HT1080 (cell line): Measurements from ENCODE around the gene ARMC10. TPM values are rescaled to one million over a fixed set of nuclear protein-coding genes. Genes with fewer than 3 reads are reported as not detected.
"Not testable (repeated sequence)": the region's sequence is repeated elsewhere in the genome, so short reads cannot be mapped to it uniquely, and the experiment has no call there.

Source experiments
- DNase-seq: peaks from one replicate; pipeline ENCODE4 v3.0.0-alpha.2; 2015; ENCODE audit warnings: low read depth
- total RNA-seq: library from RNA; depleted of rRNA; stranded (reverse); fragments of >200 nt; shearing (Covaris generic); gene quantifications from 2 replicates; pipeline ENCODE4 v1.2.3, GENCODE V29; 2014

Gene ARMC10
- total RNA-seq, 1 experiment from 2014 or later: 52.8 TPM

DNA sequence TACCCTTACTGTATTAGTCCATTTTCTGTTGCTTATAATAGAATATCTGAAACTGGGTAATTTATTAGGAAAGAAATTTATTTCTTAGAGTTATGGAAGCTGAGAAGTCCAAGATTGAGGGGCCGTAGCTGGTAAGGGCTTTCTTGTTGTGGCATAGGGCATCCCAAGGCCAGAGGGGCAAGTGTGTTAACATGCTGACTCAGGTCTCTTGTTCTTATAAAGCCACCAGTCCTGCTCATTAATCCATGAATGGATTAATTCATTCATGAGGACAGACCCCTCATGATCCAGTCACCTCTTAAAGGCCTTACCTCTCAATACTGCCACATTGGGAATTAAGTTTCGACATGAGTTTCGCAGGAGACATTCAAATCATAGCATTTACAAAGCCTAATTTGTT is 2.4 kb downstream of the ARMC10 start:
- DNase-seq: no peak

DNA sequence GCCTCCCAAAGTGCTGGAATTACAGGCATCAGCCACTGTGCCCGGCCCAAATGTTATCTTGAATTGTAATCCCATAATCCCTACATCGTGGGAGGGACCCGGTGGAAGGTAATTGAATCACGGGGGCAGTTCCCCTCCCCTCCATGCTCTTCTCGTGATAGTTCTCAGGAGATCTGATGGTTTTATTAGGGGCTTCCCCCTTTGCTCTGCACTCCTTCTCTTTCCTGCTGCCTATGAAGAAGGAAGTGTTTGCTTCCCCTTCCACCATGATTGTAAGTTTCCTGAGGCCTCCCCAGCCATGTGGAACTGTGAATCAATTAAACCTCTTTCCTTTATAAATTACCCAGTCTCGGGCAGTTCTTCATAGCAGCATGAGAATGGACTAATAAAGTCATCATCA is 3.3 kb downstream of the ARMC10 start:
- not testable (repeated sequence) for DNase-seq

DNA sequence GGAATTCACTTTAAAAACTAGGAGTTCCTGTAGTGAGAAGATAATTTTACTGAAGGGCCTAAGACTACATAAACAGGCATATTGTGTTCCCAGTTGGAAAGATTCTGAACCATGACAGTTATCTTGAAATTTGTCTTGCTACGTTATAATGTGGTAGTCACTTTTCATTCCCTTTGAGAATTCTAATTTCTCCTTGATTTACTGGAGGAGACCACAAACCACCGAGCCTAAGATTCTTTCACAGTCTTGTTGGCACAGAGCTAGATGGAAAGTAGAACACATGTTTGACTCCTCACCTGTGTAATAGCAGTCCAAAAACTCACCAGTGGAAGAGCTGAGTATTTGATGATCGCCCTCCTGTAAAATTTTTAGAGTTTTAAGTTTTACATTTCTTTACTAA is 4.9 kb downstream of the ARMC10 start:
- DNase-seq: no peak

DNA sequence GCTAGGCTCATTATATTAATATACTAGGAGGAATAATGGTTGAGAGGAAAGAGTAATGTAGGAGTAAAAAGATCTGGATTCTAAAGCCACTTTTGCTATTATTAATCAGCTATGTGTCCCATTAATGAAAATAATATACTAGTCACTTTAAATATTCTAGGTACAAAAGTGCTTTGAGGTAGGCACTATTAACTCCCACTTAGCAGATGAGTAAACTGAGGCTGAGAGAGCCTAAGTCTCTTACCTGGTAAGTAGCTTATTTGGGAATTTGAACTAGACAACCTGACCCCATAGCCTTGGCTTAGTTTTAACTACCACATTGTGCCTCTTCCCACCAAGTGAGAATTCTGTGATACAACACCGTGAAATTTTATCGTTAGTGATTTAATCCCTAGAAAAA is 6.0 kb downstream of the ARMC10 start:
- no peak for DNase-seq

DNA sequence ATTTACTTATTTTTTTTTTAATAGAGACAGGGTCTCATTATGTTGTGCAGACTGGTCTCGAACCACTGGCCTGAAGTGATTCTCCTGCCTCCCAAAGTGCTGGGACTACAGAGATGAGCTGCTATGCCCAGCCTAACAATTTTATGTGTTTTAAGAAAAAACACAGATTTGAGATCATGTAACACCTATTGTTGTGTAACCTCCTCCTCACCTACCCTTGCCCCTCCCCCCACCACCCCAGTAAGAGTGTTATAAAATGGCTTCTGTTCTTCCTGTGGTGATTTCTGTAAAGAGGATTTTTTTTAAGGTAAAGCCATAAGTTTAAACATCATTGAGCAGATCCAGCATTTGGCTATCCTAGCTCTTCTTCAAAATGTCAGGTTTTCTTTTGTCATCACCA is 7.6 kb downstream of the ARMC10 start:
- no peak for DNase-seq

DNA sequence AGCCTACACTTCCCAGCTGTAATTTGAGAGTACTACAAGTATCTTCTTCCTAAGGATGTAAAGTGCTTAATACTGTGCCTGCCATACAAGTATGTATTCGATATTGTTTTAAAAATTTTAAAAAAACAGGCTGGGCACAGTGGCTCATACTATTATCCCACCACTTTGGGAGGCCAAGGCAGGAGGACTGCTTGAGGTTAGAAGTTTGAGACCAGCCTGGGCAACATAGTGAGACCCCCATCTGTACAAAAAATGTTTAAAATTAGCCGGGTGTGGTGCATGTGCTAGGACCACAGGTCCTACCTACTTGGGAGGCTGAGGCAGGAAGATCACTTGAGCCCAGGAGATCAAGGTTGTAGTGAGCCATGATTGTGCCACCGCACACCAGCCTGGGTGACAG is 8.3 kb downstream of the ARMC10 start:
- no peak for DNase-seq

DNA sequence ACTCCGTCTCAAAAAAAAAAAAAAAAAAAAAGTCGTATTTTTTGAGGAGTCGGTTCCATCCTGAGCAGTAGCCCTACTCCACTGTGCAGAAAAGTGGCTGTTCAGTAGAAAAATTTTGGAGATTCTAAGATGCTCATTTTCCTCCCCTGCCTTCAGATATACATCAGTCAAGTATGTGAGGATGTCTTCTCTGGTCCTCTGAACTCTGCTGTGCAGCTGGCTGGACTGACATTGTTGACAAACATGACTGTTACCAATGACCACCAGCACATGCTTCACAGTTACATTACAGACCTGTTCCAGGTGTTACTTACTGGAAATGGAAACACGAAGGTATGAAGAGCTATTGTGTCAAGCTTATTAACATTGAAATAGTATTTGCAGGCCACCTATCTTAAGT is 17.4 kb downstream of the ARMC10 start:
- DNase-seq: not testable (repeated sequence)

DNA sequence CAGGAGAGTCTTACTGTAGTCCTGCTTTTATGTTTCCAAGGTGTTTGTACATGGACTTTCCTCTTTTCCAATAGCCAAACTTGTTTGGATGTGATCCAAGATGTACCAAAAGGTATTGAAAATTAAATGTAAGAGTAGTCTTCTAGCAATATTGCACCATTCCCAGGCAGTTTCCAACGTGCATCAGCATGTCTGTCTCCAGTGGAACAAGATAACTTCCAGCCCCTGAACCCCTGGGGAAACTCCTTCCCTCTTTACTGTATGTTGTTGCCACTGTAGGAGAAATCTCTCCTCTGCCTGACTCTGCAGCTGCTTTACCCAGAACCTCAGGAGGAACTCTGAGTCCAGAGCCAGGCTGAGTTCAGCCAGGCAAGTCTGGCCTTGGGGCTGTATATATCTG is 18.5 kb downstream of the ARMC10 start:
- DNase-seq: no peak

DNA sequence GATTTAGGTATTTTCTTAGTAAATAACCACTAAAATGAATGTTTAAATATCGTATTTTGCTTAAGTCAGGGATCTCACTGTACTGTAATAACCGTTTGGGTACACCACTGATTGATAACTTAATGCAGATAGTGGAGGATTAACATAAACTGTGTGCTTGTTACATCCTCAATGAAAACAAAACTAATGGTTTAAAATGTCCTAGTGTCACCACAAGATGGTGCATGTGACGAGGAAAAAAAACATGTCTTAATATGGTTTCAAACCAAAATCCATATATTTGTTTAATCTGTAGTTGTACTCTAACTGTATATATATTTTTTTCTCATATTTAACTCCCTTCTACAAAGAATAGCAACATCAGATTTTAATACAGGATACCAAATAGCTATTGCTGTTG is 19.2 kb downstream of the ARMC10 start:
- no peak for DNase-seq

DNA sequence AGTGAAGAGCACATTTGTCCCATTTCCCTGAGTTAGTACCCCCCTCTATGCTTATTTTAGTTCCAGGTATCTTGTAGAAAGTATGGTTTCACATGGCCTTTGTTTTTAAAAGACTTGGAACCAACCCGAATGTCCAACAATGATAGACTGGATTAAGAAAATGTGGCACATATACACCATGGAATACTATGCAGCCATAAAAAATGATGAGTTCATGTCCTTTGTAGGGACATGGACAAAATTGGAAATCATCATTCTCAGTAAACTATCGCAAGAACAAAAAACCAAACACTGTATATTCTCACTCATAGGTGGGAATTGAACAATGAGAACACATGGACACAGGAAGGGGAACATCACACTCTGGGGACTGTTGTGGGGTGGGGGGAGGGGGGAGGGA is 20.6 kb downstream of the ARMC10 start:
- DNase-seq: not testable (repeated sequence)

DNA sequence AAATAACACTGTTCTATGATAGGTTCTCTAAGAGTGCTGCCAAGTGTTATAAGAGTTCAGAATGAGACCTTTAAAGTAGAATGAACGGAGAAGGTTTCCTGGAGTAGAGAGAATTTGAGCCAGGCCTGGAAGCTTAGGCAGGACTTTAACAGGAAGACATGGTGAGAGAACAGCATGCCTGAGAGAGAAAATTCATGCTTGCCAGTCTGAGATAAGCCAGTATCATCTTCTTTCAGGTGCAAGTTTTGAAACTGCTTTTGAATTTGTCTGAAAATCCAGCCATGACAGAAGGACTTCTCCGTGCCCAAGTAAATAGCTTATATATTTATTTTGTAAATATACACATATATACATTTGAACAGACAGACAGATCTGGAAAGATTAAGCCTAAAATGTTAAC is 22.1 kb downstream of the ARMC10 start:
- DNase-seq: no peak

DNA sequence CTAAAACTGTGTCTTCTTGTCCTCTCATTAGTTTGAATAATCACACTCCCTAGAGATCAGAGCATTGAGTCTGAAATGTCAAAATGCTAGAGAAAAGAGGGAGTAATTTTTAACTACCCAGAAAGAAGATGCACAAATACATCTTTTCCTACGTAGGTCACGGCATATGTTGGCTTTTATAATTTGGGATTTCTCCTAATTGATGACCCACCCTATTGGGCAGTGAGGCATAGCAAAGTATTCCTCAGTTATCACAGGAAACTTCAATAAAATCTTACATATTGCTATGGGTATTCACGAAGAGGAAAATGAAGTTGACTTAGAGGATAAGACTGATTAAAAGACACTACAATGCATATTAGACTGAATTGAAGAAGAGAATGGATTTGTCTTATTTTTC is 25.4 kb downstream of the ARMC10 start:
- no peak for DNase-seq

DNA sequence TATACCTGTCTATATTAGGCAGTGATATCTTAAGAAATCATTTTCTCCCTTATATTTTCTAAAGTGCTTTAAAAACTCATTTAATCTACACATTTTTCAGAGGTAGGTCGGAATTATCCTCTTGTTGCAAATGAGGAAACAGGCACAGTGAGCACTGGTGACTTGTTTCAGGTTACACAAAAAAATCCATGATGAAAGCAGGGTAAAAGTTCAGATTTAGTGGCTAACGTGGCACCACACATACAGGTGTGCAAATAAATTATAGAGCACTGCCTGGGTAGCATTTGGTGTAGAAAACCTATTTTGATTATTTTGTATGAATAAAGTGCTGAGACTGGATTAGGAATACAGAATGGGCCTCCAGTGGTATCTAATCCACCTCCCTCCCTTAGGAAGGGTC is 26.6 kb downstream of the ARMC10 start:
- no peak for DNase-seq

DNA sequence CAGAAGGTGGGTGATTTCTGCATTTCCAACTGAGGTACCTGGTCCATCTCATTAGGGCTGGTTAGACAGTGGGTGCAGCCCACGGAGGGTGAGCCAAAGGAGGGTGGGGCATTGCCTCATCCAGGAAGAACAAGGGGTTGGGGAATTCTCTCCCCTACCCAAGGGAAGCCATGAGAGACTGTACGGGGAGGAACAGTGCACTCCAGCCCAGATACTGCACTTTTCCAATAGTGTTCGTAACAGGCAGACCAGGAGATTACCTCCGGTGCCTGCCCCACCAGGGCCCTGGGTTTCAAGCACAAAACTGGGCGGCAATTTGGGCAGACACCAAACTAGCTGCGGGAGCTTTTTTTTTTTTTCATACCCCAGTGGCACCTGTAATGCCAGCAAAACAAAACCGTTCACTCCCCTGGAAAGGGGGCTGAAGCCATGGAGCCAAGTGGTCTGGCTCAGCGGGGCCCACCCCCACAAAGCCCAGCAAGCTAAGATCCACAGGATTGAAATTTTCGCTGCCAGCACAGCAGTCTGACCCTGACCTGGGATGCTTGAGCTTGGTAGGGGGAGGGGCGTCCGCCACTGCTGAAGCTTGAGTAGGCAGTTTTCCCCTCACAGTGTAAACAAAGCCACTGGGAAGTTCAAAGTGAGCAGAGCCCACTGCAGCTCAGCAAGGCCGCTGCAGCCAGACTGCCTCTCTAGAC is 31.2 kb downstream of the ARMC10 start:
- no peak for DNase-seq

DNA sequence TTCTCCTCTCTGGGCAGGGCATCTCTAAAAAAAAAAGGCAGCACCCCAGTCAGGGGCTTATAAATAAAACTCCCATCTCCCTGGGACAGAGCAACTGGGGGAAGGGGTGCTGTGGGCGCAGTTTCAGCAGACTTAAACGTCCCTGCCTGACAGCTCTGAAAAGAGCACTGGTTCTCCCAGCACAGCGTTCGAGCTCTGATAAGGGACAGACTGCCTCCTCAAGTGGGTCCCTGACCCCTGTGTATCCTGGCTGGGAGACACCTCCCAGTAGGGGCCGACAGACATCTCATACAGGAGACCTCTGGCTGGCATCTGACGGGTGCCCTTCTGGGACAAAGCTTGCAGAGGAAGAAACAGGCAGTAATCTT is 31.7 kb downstream of the ARMC10 start:
- DNase-seq: not testable (repeated sequence)

DNA sequence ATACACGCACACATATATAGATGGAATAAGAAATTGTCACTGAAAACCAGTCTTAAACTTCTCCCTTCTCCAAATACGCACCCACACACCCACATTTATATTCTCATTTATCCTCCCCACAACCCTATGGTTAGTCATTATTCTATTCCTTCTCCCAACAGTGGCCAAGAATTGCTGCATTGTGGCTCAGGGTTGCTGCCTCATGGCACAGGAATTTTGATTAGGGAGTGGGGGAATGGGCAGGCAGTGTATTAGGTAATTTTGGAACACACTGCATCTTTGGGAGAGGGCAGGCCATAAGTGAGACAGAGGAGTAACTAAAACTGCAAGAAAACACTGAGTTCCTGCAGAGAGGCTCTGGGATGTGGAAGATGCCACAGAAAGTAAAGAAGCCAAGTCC is 38.2 kb downstream of the ARMC10 start:
- DNase-seq: peak; percentile 96

DNA sequence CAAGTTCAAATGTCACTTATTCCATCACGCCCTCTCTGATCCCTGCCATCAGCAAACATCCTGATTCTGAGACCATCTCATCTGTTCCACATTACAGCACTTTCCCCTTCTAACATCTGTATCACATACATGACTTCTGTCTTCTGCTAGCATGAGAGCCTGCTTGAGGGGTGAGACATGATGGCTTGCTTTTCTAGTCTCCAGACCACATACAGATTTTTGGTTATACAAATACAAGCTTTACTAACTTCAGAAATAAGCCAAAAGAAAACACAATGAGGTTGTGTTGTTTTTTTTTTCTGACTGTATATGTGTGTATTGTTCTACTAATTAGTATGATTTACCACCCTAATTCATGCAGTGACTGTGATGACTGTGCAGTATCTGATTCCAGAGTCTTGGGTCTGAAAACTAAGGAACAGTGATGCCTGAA is 39.7 kb downstream of the ARMC10 start:
- DNase-seq: no peak

DNA sequence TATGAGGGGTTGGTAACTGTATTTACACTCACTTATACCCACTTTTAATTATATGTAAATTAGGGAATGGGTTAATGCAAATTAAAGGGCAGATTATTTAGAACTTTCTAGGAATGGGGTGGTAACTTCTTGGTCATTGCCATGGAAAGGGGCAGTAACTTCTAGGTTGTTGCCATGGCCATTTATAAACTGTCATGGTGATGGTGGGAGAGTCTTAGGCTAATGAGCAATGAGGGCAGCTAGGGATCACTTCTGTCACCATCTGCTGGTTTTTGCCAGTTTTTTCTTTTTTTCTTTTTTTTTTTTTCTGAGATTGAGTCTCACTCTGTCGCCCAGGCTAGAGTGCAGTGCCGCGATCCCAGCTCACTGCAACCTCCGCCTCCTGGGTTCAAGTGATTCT is 40.8 kb downstream of the ARMC10 start:
- DNase-seq: no peak

DNA sequence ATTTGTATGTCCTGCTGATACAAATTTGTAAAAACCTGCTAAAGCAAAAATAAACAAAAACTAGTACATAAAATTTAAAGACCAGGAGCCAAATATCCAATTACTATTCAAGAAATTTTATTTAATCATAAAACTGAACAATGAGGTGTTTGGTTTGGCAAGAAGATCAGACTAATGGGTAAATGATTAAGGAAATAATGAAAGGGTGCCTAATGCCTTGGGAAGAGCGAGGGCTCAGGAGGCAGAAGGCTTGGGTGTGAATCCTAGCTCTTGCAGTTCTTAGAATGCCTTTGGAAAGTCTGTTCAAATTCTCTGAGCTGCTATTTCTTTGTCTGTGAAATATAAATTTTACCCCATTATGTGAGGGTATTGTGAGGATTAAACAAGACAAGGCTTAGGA is 41.6 kb downstream of the ARMC10 start:
- no peak for DNase-seq

DNA sequence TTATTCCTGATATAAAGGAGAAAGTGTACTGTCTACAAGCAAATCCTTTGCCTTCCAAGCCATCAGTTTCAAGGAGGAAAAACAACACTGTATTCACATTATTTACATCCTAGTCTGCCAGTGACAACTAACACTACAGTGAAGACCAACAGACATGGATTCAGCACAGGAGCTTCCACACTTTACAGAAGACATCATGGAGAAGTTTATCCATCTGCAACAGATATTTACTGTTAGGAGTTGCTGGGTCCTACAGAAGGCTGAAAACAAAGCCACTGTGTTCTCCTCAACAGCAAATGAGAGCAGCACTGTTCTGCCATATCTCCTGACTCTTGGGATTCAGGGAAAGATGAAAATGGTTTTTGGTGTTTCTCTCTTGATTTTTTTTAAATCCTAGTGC is 42.1 kb downstream of the ARMC10 start:
- DNase-seq: no peak

DNA sequence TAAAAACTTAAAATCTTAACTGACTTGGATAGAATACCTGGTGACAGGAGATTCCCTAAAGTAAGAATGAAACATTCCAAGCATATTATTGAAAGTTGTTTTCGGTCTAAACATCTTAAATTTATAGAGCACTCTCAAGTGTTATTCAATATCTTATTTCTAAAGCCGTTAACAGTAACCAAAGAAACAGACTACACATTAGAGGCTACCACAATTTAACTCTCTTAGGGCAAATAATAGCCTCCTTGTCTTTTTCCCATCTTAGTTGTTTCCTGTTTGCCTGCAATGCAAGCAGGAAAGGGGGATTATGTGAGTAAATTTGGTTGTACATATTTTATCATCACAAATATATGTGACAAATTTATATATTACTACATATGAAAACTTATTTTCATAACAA is 42.5 kb downstream of the ARMC10 start:
- DNase-seq: no peak

DNA sequence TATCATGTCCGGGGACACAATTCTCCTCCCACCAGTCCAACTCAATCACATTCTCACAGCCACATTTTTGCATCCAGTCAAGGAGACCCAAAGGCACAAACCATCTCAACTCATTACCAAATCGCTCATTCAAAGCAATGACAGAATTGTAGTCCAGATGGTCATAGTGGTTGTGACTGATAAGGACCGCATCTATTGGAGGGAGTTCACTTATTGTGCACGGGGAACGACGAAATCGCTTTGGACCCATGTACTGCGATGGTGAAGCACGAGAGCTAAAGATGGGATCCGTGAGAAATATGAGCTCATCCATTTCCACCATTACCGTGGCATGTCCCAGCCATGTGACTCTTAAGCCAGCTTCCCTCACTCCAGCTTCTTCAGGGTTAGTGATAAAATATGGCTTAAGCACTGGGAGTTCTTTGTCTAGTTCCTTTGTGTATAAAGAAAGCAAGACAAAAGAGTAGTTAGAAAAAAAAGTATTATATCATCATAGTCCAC is 44.9 kb downstream of the ARMC10 start:
- DNase-seq: no peak

DNA sequence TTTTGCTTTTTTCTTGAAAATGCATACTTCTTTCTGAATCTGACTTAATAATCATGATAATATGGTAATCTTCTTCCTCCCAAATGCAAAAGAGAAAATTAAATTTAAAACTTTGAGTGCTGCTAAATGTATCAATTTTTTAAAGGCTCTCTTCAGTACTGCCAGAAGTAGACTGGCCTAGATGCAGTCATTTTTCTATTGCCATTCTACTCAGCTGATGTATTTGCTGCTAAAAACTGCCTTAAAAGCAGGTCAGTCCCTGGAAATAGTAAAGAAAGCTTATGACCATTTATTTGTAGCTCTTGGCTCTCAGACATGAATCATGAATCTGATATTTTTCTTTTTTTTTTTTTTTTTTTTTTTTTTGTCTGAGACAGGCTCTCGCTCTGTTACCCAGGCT is 45.4 kb downstream of the ARMC10 start:
- DNase-seq: no peak

DNA sequence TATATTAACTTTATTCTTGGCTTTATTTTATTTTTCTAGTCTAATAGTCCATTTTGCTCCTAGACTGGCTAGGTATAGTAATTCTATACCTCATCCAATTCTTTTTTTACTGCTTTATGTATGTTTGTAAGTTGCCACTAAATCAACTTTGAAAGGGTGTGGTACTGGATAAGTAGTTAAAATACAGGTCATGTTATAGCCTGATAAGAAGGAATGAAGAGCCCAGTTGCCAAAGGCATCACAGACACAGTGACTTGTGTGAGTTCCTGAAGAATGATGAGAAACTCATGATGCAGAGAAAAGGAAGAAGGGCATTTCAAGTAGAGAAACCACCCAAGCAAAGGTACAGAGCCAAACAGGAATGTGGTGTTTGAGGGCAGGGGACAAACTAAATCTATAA is 46.7 kb downstream of the ARMC10 start:
- DNase-seq: no peak
